Effector CD4-positive, alpha-beta T cell (primary cell): ENCODE results near the gene VSIG4.

Source experiments
- DNase-seq: peaks from one replicate; pipeline ENCODE4 v3.0.0-alpha.2; 2020

VSIG4 gene

GRCh38 chrX:66023385-66024091, 16.3 kb downstream of the VSIG4 start:
- no peak for DNase-seq

GRCh38 chrX:66022632-66023384, 17.1 kb downstream of the VSIG4 start:
- no peak for DNase-seq

- no peak for DNase-seq
Observed at GRCh38 chrX:66021765-66022631, 17.9 kb downstream of the VSIG4 start.

- no peak for DNase-seq
Observed at GRCh38 chrX:66021401-66021764, 18.5 kb downstream of the VSIG4 start.

- DNase-seq, result no peak
Observed at GRCh38 chrX:66020631-66021334, 19.1 kb downstream of the VSIG4 start.

GRCh38 chrX:66019974-66020373, 19.9 kb downstream of the VSIG4 start:
- DNase-seq, result no peak

- no peak for DNase-seq
Observed at GRCh38 chrX:66019310-66019652, 20.6 kb downstream of the VSIG4 start.

- DNase-seq, result no peak
Observed at GRCh38 chrX:66018585-66019309, 21.1 kb downstream of the VSIG4 start.

GRCh38 chrX:66017659-66018170, 22.2 kb downstream of the VSIG4 start:
- no peak for DNase-seq

- no peak for DNase-seq
Observed at GRCh38 chrX:66016905-66017658, 22.8 kb downstream of the VSIG4 start.

- DNase-seq, result no peak
Observed at GRCh38 chrX:66015900-66016689, 23.8 kb downstream of the VSIG4 start.

- no peak for DNase-seq
Observed at GRCh38 chrX:66015152-66015831, 24.6 kb downstream of the VSIG4 start.

- no peak for DNase-seq
Observed at GRCh38 chrX:66014556-66014955, 25.3 kb downstream of the VSIG4 start.

- DNase-seq, result no peak
Observed at GRCh38 chrX:66014084-66014483, 25.8 kb downstream of the VSIG4 start.

- DNase-seq, result no peak
Observed at GRCh38 chrX:66013194-66013816, 26.6 kb downstream of the VSIG4 start.

GRCh38 chrX:66012094-66012534, 27.8 kb downstream of the VSIG4 start:
- DNase-seq, result no peak

GRCh38 chrX:66009231-66009845, 30.5 kb downstream of the VSIG4 start:
- no peak for DNase-seq

GRCh38 chrX:66008328-66008970, 31.4 kb downstream of the VSIG4 start:
- no peak for DNase-seq
